HTR-8/SVneo (cell line): ENCODE data around the gene DCX.

ENCODE experiments used
- DNase-seq: peaks from one replicate; pipeline ENCODE4 v3.0.0; 2011; ENCODE audit warnings: low spot score, mixed read lengths; ENCODE audit not compliant: insufficient read length
- FAIRE-seq: peaks from 2 replicates; lab custom pipeline; 2011; peaks lifted over from hg19 to GRCh38; lab: Jason Lieb, UNC

The DCX gene

DNA sequence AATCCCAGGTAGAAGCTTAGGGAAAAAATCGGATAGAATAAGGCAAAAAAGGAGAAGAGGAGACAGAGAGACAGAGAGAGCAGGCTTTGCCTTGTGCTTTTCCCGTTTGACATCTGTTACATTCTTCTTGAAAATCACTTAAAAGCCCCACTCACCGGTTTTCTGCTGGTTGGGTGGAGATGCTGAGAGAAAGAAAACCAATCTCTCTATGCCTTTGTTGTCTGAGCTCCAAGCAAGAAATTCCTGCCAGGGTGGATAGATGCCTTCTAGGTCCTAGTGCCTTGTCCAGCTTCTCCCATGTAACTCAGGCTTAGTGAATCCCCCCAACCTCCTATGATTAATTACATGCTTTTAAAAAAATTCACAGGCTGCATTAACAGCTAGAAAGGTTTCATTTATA is at the start of gene DCX:
Gene DCX (minus strand): TSS at position 210 of the 400 bp plus-strand sequence. CDS start 1,794 bp downstream, outside the sequence.
- no peak for DNase-seq

GRCh38 chrX:111460607-111461006 is 48.6 kb upstream of the DCX start:
- DNase-seq (no peak), FAIRE-seq (no peak)

More for the DNA sequence above, at the start of gene DCX:
- no peak for FAIRE-seq

GRCh38 chrX:111447298-111447697 is 35.3 kb upstream of the DCX start:
- FAIRE-seq (no peak), DNase-seq (peak; percentile 0)

DNA sequence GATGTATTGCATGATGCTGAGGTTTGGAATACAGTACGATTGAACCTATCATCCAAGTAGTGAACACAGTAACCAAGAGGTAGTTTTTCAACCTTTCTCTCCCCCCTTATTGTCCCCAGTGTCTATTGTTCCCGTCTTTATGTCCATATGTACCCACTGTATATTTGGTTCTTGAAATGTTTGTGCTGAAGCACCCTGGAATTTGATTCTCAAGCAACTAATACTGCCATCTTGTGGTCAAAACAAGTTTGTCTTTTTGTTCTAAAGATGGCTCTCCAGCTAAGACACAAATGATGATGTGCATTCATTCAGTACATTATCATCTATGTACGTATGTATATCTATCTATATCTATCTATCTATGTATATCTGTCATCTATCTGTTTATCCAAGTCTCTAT is 33.5 kb upstream of the DCX start:
- no peak for FAIRE-seq
- DNase-seq: peak; percentile 0

- no peak for FAIRE-seq
- no peak for DNase-seq
These were observed 32.9 kb upstream of the DCX start for GRCh38 chrX:111444881-111445280.

- no peak for FAIRE-seq
These were observed 32.0 kb upstream of the DCX start for GRCh38 chrX:111443946-111444345.

GRCh38 chrX:111442791-111443190 is 30.8 kb upstream of the DCX start:
- FAIRE-seq: no peak
- DNase-seq: no peak

More at GRCh38 chrX:111443946-111444345, 32.0 kb upstream of the DCX start:
- no peak for DNase-seq

DNA sequence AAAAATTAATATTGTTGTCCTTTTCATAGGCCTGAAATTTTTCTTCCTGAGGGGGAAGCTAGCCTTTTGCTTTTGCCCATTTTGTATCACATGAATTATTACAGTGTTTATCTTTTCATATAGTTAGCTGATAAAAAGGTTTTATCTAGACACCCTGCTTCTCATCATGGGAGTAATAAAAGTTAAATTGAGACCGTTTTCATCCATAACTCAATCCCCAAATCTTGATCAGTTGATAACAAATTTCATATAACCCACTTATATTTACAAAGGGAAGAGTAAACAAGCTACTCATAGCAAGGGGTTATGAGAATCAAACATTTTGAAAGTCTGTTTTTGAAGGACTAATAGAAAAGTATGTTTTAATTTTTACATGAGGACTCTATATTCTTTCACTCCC is 23.5 kb upstream of the DCX start:
- DNase-seq (no peak), FAIRE-seq (no peak)

GRCh38 chrX:111431001-111431400 is 19.0 kb upstream of the DCX start:
- FAIRE-seq (no peak), DNase-seq (no peak)

- FAIRE-seq: no peak
- no peak for DNase-seq
These were observed 435 bp downstream of the DCX start for GRCh38 chrX:111411557-111411956.

DNA sequence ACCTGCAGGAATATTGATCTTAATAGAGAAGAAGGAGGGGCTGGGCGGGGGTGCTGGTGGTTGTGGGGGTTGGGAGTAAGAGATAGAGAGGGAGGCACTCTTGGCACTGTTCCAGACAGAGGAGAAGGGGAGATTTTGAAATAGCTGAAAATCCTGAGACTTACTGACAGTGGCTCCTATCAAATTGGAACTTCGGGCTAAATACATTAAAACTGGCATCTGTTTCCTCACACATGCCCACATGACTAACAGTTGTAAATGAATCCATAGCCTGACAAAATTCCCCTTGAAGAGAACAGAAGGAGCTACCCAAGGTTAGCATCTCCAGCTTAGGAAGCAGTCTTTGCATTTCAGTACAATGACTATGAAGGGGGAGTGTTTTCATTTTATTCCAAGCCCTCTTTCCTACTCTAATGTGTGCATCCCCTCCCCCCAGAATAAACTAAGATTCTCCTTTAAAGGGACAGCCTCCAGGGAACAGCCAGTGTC is 1.4 kb downstream of the DCX start:
- DNase-seq: no peak
- FAIRE-seq: no peak

- DNase-seq: no peak
- FAIRE-seq: no peak
These were observed 2.7 kb downstream of the DCX start for GRCh38 chrX:111409326-111409725.

- no peak for DNase-seq
- no peak for FAIRE-seq
These were observed 4.0 kb downstream of the DCX start for GRCh38 chrX:111407948-111408347.

DNA sequence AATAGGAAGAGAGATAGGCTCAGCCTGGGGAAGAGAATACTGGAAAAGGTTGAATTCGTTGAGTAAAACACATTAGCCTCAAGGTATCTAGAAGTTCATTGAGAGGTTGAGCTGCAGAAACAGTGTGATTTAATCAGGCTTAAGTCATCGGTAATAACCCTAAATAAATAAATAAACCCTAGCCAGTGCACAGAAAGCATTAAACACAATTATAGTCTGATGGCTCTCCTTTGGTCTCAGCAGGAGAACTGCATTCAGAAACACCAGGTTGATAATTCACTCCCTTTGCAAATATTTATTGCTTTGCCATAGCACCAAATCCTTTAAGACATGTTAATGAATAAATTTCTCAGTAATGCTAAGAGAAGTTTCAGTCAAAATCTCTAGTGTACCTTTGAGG is 9.6 kb downstream of the DCX start:
- DNase-seq: no peak
- FAIRE-seq: no peak

- FAIRE-seq (no peak), DNase-seq (no peak)
These were observed 16.8 kb downstream of the DCX start for GRCh38 chrX:111395149-111395548.

GRCh38 chrX:111394569-111394968 is 17.4 kb downstream of the DCX start:
- FAIRE-seq (no peak), DNase-seq (no peak)

GRCh38 chrX:111387470-111388070 is 24.4 kb downstream of the DCX start:
- DNase-seq: no peak

DNA sequence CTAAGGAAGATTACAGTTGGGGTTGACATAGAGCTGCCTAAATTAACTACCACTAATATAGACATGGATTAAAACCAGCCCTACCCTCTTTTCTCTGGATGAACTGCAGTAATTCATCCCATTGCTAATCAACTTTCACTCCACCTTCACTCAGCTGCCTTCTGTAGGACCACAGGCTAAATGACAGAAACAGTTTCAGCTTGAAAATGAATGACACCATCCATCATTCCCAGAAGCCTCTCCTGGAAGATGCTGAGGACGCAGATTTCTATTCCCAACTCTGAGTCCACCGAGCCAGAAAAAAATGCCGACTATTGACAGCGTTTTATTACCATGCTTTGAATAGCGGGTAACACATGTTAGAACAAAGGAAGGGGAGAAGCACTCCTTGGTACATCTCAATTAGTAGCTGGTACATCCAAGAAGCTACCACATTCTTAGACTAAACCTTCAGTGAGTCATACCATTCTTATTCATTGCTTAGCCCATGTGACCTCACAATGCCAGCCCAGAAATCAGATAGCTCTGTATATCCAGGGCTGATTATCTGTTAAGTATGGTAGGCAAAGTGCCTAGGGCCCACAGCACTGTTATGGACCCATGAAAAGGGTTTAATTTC is 25.3 kb downstream of the DCX start:
- no peak for FAIRE-seq
- no peak for DNase-seq

More at GRCh38 chrX:111387470-111388070, 24.4 kb downstream of the DCX start:
- FAIRE-seq: no peak

GRCh38 chrX:111386077-111386476 is 25.9 kb downstream of the DCX start:
- FAIRE-seq (no peak), DNase-seq (no peak)

DNA sequence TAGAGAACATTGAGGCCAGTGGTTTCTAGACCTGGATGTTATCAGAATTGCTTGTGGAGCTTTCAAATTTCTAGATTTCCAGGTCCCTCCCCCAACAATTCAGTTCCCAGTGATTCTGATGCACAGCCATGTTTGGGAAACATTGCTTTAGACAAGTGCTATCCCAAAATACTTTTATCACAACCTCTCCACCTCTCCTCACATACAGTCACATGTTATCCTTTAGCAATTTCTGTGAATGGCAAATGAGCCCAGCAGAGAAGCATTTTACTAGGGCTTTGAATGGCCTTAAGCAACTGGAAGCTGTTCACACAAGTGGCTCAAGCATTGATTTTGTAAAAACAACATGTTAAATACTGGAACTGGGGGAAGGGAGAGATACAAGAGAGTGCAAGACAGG is 29.7 kb downstream of the DCX start:
- no peak for FAIRE-seq
- DNase-seq: no peak

DNA sequence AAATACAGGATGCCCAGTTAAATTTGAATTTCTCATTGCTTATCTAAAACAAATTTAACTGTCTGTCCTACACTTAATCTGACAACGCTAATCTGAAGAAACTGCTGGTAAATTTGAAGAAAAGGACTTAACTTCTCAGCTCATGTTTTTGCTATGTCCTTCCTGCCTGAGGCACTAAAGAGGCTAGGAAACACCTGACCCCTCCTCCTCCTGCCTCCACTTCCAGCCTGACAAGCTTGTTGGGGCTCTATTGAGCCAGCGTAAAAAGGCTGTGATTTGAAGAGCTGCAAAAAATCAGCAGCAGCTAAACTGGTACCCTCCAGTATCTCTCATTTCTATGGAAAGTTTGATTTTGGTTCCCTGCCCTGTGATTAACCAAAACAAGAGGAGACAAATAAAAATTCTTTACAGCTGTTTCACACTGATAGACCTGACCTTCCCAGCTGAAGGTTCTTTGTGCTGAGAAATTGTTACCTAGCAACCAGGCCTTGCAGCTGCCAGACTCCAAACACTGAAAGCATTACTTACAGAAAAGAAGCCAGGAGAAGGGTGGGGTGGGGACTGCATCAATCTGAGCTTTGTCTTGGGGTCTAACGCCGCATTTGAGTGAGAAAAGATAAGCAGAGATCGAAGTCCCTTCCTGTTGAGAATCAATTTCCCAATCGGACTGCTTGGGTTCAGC is 35.0 kb downstream of the DCX start:
- no peak for DNase-seq
- FAIRE-seq: no peak
